H9 (cell line): ENCODE results near the gene CHKB. TPM values are rescaled to one million over a fixed set of nuclear protein-coding genes. Genes with fewer than 3 reads are reported as not detected.

ENCODE experiments used
- DNase-seq: peaks from one replicate; pipeline ENCODE4 v3.0.0-alpha.2; 2017
- H2AFZ ChIP-seq: one replicate; pipeline ENCODE4 v1.6.1; 2013; ENCODE audit warnings: mild to moderate bottlenecking, low read length, control low read depth, moderate library complexity
- H2AK5ac ChIP-seq: 2 replicates; pipeline ENCODE4 v1.6.1; 2013; ENCODE audit warnings: low read length, control low read depth, mixed read lengths; ENCODE audit not compliant: insufficient read length
- H2BK120ac ChIP-seq: one replicate; pipeline ENCODE4 v1.6.1; 2013; ENCODE audit warnings: low read depth, mild to moderate bottlenecking, low read length, control low read depth, inconsistent platforms; ENCODE audit not compliant: poor library complexity, severe bottlenecking
- H2BK12ac ChIP-seq: 2 replicates; pipeline ENCODE4 v1.6.1; 2013; ENCODE audit warnings: low read length, control low read depth, mixed read lengths, low read depth; ENCODE audit not compliant: insufficient read length
- H2BK15ac ChIP-seq: 2 replicates; pipeline ENCODE4 v1.6.1; 2013; ENCODE audit warnings: low read depth, low read length, control low read depth
- H2BK20ac ChIP-seq: one replicate; pipeline ENCODE4 v1.6.1; 2013; ENCODE audit warnings: low read depth, mild to moderate bottlenecking, low read length, control low read depth, inconsistent platforms; ENCODE audit not compliant: poor library complexity, severe bottlenecking
- H2BK5ac ChIP-seq: 2 replicates; pipeline ENCODE4 v1.6.1; 2013; ENCODE audit warnings: low read length, control low read depth, mixed read lengths; ENCODE audit not compliant: insufficient read length
- H3K14ac ChIP-seq: 2 replicates; pipeline ENCODE4 v1.6.1; 2013; ENCODE audit warnings: low read length, control low read depth; ENCODE audit not compliant: insufficient read depth
- H3K18ac ChIP-seq: 2 replicates; pipeline ENCODE4 v1.6.1; 2013; ENCODE audit warnings: low read depth, mild to moderate bottlenecking, mixed read lengths, low read length, control low read depth; ENCODE audit not compliant: insufficient read length
- H3K23ac ChIP-seq: 2 replicates; pipeline ENCODE4 v1.6.1; 2013; ENCODE audit warnings: low read length, control low read depth, mixed read lengths, low read depth; ENCODE audit not compliant: insufficient read length
- H3K23me2 ChIP-seq: 2 replicates; pipeline ENCODE4 v1.6.1; 2013; ENCODE audit warnings: low read depth, mild to moderate bottlenecking, mixed read lengths, low read length, control low read depth; ENCODE audit not compliant: insufficient read length, poor library complexity, severe bottlenecking
- H3K27ac ChIP-seq: 2 replicates; pipeline ENCODE4 v1.5.1; 2013; ENCODE audit warnings: low read length, control low read depth, mixed read lengths, low read depth; ENCODE audit not compliant: insufficient read length
- H3K27me3 ChIP-seq: 2 replicates; pipeline ENCODE4 v1.6.1; 2013; ENCODE audit warnings: low read length, control low read depth, inconsistent platforms; ENCODE audit not compliant: insufficient read depth
- H3K4ac ChIP-seq: 2 replicates; pipeline ENCODE4 v1.6.1; 2013; ENCODE audit warnings: low read depth, mild to moderate bottlenecking, control low read depth, inconsistent platforms, low read length, moderate library complexity
- H3K4me1 ChIP-seq: 2 replicates; pipeline ENCODE4 v1.6.1; 2013; ENCODE audit warnings: low read length, control low read depth, inconsistent platforms; ENCODE audit not compliant: insufficient read depth
- H3K4me2 ChIP-seq: 2 replicates; pipeline ENCODE4 v1.6.1; 2013; ENCODE audit warnings: low read length, control low read depth, mixed read lengths; ENCODE audit not compliant: insufficient read length, insufficient read depth
- H3K56ac ChIP-seq: 2 replicates; pipeline ENCODE4 v1.6.1; 2013; ENCODE audit warnings: low read depth, mild to moderate bottlenecking, mixed read lengths, low read length, control low read depth; ENCODE audit not compliant: insufficient read length
- H3K79me1 ChIP-seq: 2 replicates; pipeline ENCODE4 v1.6.1; 2013; ENCODE audit warnings: low read depth, mild to moderate bottlenecking, moderate library complexity, low read length, control low read depth, inconsistent platforms; ENCODE audit not compliant: insufficient read depth, poor library complexity, severe bottlenecking
- H3K79me2 ChIP-seq: 2 replicates; pipeline ENCODE4 v1.6.1; 2013; ENCODE audit warnings: low read length, control low read depth, inconsistent platforms; ENCODE audit not compliant: insufficient read depth
- H3K9ac ChIP-seq: 2 replicates; pipeline ENCODE4 v1.6.1; 2013; ENCODE audit warnings: low read length, control low read depth, mixed read lengths; ENCODE audit not compliant: insufficient read length; ENCODE audit errors: extremely low read depth
- H3K9me3 ChIP-seq: one replicate; pipeline ENCODE4 v1.6.1; 2013; ENCODE audit warnings: low read depth, low read length, inconsistent platforms; ENCODE audit not compliant: control insufficient read depth
- H3T11ph ChIP-seq: one replicate; pipeline ENCODE4 v1.6.1; 2013; ENCODE audit warnings: mild to moderate bottlenecking, low read length, control low read depth, inconsistent platforms
- H4K20me1 ChIP-seq: one replicate; pipeline ENCODE4 v1.6.1; 2013; ENCODE audit not compliant: control insufficient read depth, insufficient read length, insufficient read depth
- H4K5ac ChIP-seq: 2 replicates; pipeline ENCODE4 v1.6.1; 2013; ENCODE audit warnings: low read depth, mild to moderate bottlenecking, mixed read lengths, low read length, control low read depth; ENCODE audit not compliant: insufficient read length
- H4K8ac ChIP-seq: replicated peaks from 2 replicates; pipeline ENCODE4 v1.6.1; 2013; ENCODE audit warnings: low read length, control low read depth, mixed read lengths, low read depth; ENCODE audit not compliant: insufficient read length
- H4K91ac ChIP-seq: 2 replicates; pipeline ENCODE4 v1.6.1; 2013; ENCODE audit warnings: low read depth, mild to moderate bottlenecking, moderate library complexity, mixed read lengths, low read length, control low read depth; ENCODE audit not compliant: insufficient read length
- H3K27ac Mint-ChIP-seq, 3 experiments: 2 replicates in 2 of 3; 3 replicates in 1 of 3; pipeline ENCODE4 v1.8.0; 2020 to 2021; ENCODE audit warnings: mixed read lengths in 3 of 3, mild to moderate bottlenecking in 1 of 3, moderate library complexity in 1 of 3
- H3K27me3 Mint-ChIP-seq: 2 replicates; pipeline ENCODE4 v1.8.0; 2021; ENCODE audit warnings: low read depth, mild to moderate bottlenecking, moderate library complexity, mixed read lengths
- H3K36me3 Mint-ChIP-seq, 3 experiments: 2 replicates in 2 of 3; 3 replicates in 1 of 3; pipeline ENCODE4 v1.8.0; 2020 to 2021; ENCODE audit warnings: low read depth in 3 of 3, mixed read lengths in 3 of 3; ENCODE audit not compliant: insufficient read depth in 1 of 3
- H3K4me1 Mint-ChIP-seq, 2 experiments: 2 replicates each; pipeline ENCODE4 v1.8.0; 2020; ENCODE audit warnings: mixed read lengths in 2 of 2
- H3K4me3 Mint-ChIP-seq, 2 experiments: 2 replicates in 1 of 2; 3 replicates in 1 of 2; pipeline ENCODE4 v1.8.0; 2020 to 2021; ENCODE audit warnings: mild to moderate bottlenecking in 2 of 2, mixed read lengths in 2 of 2, moderate library complexity in 1 of 2
- H3K9me3 Mint-ChIP-seq, 2 experiments: 2 replicates in 1 of 2; 3 replicates in 1 of 2; pipeline ENCODE4 v1.8.0; 2020; ENCODE audit warnings: mild to moderate bottlenecking in 2 of 2, mixed read lengths in 2 of 2, moderate library complexity in 1 of 2
- WGBS: extraction: QIAGEN DNeasy Blood & Tissue Kit; methylation state at CpG from one replicate; pipeline ENCODE4 v1.1.7; 2013; ENCODE audit warnings: missing lambda C conversion rate, low lambda C conversion rate, mixed read lengths; ENCODE audit not compliant: insufficient read length; ENCODE audit errors: extremely low coverage; 5-methylcytosine and 5-hydroxymethylcytosine counted together
- total RNA-seq: library from RNA; stranded (reverse); gene quantifications from 2 replicates; pipeline ENCODE4 v1.2.1, GENCODE V29; 2021
- TF ChIP-seq, protein P1 (sequence below): fragments of 200-600 bp; sonication (generic); conservative IDR thresholded peaks from 3 replicates; pipeline ENCODE4 v1.8.0; 2021; ENCODE audit warnings: antibody characterized with exemption, mild to moderate bottlenecking

Gene CHKB
- total RNA-seq, 1 experiment from 2014 or later: 64.9 TPM

DNA sequence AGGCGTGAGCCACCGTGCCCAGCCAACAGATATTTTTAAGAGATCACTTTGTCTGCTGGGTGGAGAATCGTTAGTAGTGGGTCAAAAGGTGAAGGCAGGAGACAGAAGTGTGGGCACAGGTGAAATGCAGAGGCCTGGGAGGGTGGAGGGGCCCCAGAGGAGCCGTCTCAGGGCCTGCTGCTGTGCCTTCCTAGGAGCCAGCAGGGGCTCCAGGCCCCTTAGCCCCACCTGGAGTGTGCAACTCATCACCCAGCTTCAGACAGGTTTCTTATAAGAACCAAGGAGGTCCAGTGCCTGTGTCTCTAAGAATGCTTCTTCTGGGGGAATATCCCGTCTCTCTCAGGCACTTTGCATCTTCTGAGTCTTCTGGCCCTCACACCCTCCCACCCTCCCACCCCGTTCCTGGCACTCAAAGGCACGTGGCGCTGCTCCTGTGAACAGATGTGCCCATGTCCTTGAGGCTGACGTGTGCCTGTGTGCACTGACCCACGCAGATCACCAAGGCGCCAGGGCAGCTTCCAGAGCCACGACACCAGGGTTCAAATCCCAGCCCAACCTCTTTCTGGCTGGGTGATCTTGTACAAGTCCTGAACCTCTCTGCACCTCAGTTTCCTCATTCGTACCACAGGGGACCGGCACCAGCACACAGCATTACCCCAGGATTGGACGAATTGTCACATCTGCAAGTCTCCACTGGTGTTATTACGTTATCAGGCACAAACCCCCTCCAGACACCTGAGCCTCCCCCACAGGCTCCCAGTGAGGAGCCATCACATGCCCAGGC, 41.9 kb upstream of the CHKB start:
- TF ChIP-seq, protein P1, sequence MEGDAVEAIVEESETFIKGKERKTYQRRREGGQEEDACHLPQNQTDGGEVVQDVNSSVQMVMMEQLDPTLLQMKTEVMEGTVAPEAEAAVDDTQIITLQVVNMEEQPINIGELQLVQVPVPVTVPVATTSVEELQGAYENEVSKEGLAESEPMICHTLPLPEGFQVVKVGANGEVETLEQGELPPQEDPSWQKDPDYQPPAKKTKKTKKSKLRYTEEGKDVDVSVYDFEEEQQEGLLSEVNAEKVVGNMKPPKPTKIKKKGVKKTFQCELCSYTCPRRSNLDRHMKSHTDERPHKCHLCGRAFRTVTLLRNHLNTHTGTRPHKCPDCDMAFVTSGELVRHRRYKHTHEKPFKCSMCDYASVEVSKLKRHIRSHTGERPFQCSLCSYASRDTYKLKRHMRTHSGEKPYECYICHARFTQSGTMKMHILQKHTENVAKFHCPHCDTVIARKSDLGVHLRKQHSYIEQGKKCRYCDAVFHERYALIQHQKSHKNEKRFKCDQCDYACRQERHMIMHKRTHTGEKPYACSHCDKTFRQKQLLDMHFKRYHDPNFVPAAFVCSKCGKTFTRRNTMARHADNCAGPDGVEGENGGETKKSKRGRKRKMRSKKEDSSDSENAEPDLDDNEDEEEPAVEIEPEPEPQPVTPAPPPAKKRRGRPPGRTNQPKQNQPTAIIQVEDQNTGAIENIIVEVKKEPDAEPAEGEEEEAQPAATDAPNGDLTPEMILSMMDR: no peak
- Mint-ChIP-seq H3K9me3 (no peaks in the 10 kb centered on the region), H3K27ac (no peak overlapping the region), H3K4me3 (no peak overlapping the region; a peak in 1 of 5 replicates), H3K36me3 (peaks cover 0 to 3% (median 0%) of the 10 kb centered on the region in 3 experiments; a peak in 2 of 7 replicates), H3K4me1 (peaks cover 28 to 30% of the 10 kb centered on the region in 2 experiments), H3K27me3 (peaks cover 28% of the 10 kb centered on the region)
- Histone ChIP-seq H2AK5ac (no peak overlapping the region), H3K9ac (no peak overlapping the region), H3K14ac (no peak overlapping the region), H4K5ac (no peak overlapping the region), H3K23ac (no peak overlapping the region), H3K4ac (no peak overlapping the region), H4K91ac (no peak overlapping the region), H3K4me2 (no peak overlapping the region), H4K8ac (no peak overlapping the region), H3K56ac (no peak overlapping the region), H4K20me1 (peaks cover 2% of the 10 kb centered on the region), H3K4me1 (peaks cover 13% of the 10 kb centered on the region), H2BK20ac (no peak overlapping the region), H3K9me3 (no peaks in the 10 kb centered on the region), H3K18ac (no peak overlapping the region), H3K23me2 (peaks cover 18% of the 10 kb centered on the region), H2BK12ac (no peak overlapping the region), H2BK5ac (no peak overlapping the region), H3K27me3 (peaks cover 7% of the 10 kb centered on the region; the same call in 1 of the 2 replicates), H2BK120ac (no peak overlapping the region), H2AFZ (no peak overlapping the region), H3T11ph (no peak overlapping the region), H3K79me2 (no peaks in the 10 kb centered on the region), H2BK15ac (no peak overlapping the region), H3K79me1 (no peaks in the 10 kb centered on the region), H3K27ac (no peak overlapping the region)
- DNase-seq: no peak
- WGBS: no CpG with 5 or more reads among the region's 16 CpGs
